SU-DHL-6 (cell line): ENCODE results near the gene UBE2Q2.
"Not testable (repeated sequence)": the region's sequence is repeated elsewhere in the genome, so short reads cannot be mapped to it uniquely, and the experiment has no call there.

Experiments
- H2AFZ ChIP-seq: fragments of 200-600 bp; sonication (generic); 2 replicates; pipeline ENCODE4 v1.6.1; 2014; ENCODE audit warnings: low read depth, mild to moderate bottlenecking, moderate library complexity, mixed read lengths, antibody characterized with exemption, low read length; ENCODE audit not compliant: severe bottlenecking
- H3F3A ChIP-seq: fragments of 200-600 bp; shearing (Covaris generic); 2 replicates; pipeline ENCODE4 v1.6.0; 2016; ENCODE audit warnings: antibody characterized with exemption, mild to moderate bottlenecking; ENCODE audit not compliant: insufficient read depth
- H3K27ac ChIP-seq: fragments of 200-600 bp; sonication (generic); 2 replicates; pipeline ENCODE4 v1.5.1; 2016; ENCODE audit warnings: low read depth, mild to moderate bottlenecking, low read length, moderate library complexity, mixed read lengths
- H3K27me3 ChIP-seq: fragments of 200-600 bp; sonication (generic), shearing (Covaris generic); 2 replicates; pipeline ENCODE4 v1.6.0; 2014; ENCODE audit warnings: mild to moderate bottlenecking, low read length
- H3K36me3 ChIP-seq: fragments of 200-600 bp; sonication (generic); 2 replicates; pipeline ENCODE4 v1.6.1; 2014; ENCODE audit warnings: mild to moderate bottlenecking, low read length, mixed read lengths
- H3K4me2 ChIP-seq: fragments of 300-600, 200-600 bp; shearing (Covaris generic), sonication (generic); 2 replicates; pipeline ENCODE4 v1.6.0; 2014; ENCODE audit warnings: low read length, low read depth, mild to moderate bottlenecking; ENCODE audit not compliant: poor library complexity, severe bottlenecking
- H3K4me3 ChIP-seq: fragments of 200-600 bp; sonication (generic); 2 replicates; pipeline ENCODE4 v1.5.1; 2014; ENCODE audit warnings: antibody characterized with exemption, low read length, mild to moderate bottlenecking, mixed read lengths; ENCODE audit not compliant: insufficient read depth, poor library complexity, severe bottlenecking
- H3K79me2 ChIP-seq: fragments of 200-600 bp; sonication (generic); 2 replicates; pipeline ENCODE4 v1.6.1; 2014; ENCODE audit warnings: mild to moderate bottlenecking, low read length, moderate library complexity; ENCODE audit not compliant: insufficient read depth
- H3K9ac ChIP-seq: fragments of 200-600 bp; sonication (generic); 2 replicates; pipeline ENCODE4 v1.7.0; 2014; ENCODE audit warnings: mild to moderate bottlenecking, low read length
- H3K9me2 ChIP-seq: fragments of 200-600 bp; sonication (generic); replicated peaks from 2 replicates; pipeline ENCODE4 v1.6.1; 2014; ENCODE audit warnings: low read length; ENCODE audit not compliant: insufficient read depth
- H3K9me3 ChIP-seq: fragments of 200-600 bp; sonication (generic); 2 replicates; pipeline ENCODE4 v1.6.1; 2014; ENCODE audit warnings: low read length, mixed read lengths; ENCODE audit not compliant: insufficient read depth
- H4K20me1 ChIP-seq: fragments of 200-600 bp; sonication (generic); 2 replicates; pipeline ENCODE4 v1.6.1; 2014; ENCODE audit warnings: low read depth, mild to moderate bottlenecking, antibody characterized with exemption, low read length, moderate library complexity, mixed read lengths
- CTCF ChIP-seq: fragments of 200-600 bp; sonication (generic); IDR thresholded peaks from one replicate; pipeline ENCODE4 v1.5.1; 2017; ENCODE audit warnings: antibody characterized with exemption, mild to moderate bottlenecking, low read length, moderate library complexity; ENCODE audit not compliant: insufficient read depth, poor library complexity, severe bottlenecking
- EZH2phosphoT487 ChIP-seq: fragments of 200-600 bp; sonication (generic), shearing (Covaris generic); conservative IDR thresholded peaks from 2 replicates; pipeline ENCODE4 v1.6.1; 2018; ENCODE audit warnings: mild to moderate bottlenecking, antibody characterized with exemption, low read length, moderate library complexity, mixed read lengths

UBE2Q2 gene

DNA sequence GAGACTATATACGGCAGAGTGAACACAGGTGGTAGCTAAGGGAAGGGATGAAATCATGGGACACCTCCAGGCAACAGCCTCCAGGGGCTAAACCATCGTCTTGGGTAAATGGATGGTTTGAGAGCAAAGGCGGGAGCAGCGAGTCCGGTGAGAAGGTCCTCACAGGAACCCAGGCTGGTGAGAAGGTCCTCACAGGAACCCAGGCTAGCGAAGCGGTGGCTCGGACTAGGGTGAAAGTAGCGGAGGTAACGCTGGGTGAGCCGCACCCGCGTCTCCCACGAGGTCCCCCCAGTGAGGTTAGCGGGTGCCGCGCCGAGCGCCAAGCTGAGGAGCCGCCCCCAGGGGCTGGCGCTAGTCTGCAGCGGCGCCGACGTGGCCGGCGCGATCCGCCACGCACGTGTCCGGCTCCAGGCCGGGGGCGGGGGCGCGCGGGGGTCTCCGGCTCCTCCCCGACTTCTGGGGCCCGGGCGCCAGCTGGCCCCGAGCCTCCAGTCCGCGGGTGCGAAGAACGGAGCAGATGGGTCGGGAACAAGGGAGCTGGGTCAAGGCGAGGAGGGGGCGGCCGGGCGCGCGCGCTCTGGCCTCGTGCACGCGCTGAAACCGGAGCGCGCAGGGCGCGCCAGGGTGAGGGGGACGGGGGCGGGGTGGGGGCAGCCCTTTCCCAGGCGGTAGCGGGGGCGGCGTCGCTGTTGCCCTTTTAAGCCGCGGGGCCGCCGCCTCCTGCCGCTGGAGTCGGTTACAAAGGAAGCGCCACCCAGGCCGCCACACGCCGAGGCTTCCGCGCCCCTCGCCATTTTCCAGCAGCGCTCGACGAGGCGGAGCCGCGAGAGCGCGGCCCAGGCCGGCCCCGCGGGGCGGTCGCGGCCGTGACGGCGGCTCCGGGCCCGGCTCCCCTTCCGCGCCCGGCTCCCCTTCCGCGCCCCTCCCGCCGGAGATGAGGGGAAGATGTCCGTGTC, at the start of gene UBE2Q2:
TSS of gene UBE2Q2 (plus strand) at position 726 of the 956 bp plus-strand sequence. CDS start at position 946, 220 bp downstream.
- peak within 1 kb of the TSS; percentile 89 for H3K4me3 ChIP-seq
- peak within 1 kb of the TSS; percentile 93 for H3K4me2 ChIP-seq
- H3K36me3 ChIP-seq: no peaks in the 10 kb centered on the region
- H3K79me2 ChIP-seq: peaks cover 27% of the 10 kb centered on the region
- H3K9ac ChIP-seq: peak within 1 kb of the TSS; percentile 94
- peaks cover 16% of the 10 kb centered on the region; the same call in 1 of the 2 replicates for H3F3A ChIP-seq
- H3K9me2 ChIP-seq: no peaks in the 10 kb centered on the region
- peak within 1 kb of the TSS; percentile 56 for H3K27ac ChIP-seq
- no peaks in the 10 kb centered on the region for H3K27me3 ChIP-seq
- no peak for TF ChIP-seq EZH2phosphoT487
- no peak for TF ChIP-seq CTCF
- H3K9me3 ChIP-seq: no peaks in the 10 kb centered on the region
- peak within 1 kb of the TSS; percentile 87 for H2AFZ ChIP-seq
- peaks cover 15% of the 10 kb centered on the region; the same call in 1 of the 2 replicates for H4K20me1 ChIP-seq

DNA sequence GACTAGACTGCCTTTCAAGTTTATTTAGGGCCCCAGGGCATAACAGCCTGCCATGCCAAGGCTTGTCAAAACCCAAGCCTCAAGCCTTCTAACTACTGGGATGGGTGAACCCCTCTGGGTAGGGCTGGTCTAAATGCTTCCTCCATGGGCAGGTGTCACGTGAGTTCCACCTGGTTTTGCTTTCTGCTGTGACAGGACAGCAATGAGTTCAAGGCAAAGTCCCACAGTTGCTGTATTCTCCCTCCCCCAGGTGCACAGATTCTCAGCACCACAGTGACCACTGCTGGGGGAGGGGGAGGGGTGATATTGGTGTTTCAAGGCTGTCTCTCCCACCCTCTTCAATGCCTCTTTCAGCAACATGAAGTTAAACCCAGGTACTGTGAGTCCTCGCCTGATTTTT, 46.9 kb upstream of the UBE2Q2 start:
- Histone ChIP-seq H4K20me1 (no peaks in the 10 kb centered on the region), H3K79me2 (no peaks in the 10 kb centered on the region), H3K36me3 (no peaks in the 10 kb centered on the region), H3F3A (no peaks in the 10 kb centered on the region), H2AFZ (no peak overlapping the region), H3K4me2 (no peak overlapping the region), H3K9ac (no peak overlapping the region), H3K9me2 (no peaks in the 10 kb centered on the region), H3K27me3 (no peaks in the 10 kb centered on the region), H3K4me3 (no peak overlapping the region), H3K9me3 (no peaks in the 10 kb centered on the region), H3K27ac (no peak overlapping the region)
- no peak for TF ChIP-seq EZH2phosphoT487
- TF ChIP-seq CTCF: no peak

- not testable (repeated sequence) for H3K4me3 ChIP-seq, H3K4me2 ChIP-seq, H3K27ac ChIP-seq, H2AFZ ChIP-seq, H3F3A ChIP-seq, H3K9me2 ChIP-seq, H3K9ac ChIP-seq, H4K20me1 ChIP-seq, H3K27me3 ChIP-seq, H3K9me3 ChIP-seq, H3K79me2 ChIP-seq, H3K36me3 ChIP-seq
Measured at GRCh38 chr15:75797146-75797545, 46.1 kb upstream of the UBE2Q2 start.

- no peak overlapping the region for H3K4me3 ChIP-seq
- no peaks in the 10 kb centered on the region for H3F3A ChIP-seq
- H3K9ac ChIP-seq: no peak overlapping the region
- no peak overlapping the region for H3K27ac ChIP-seq
- no peaks in the 10 kb centered on the region for H3K9me2 ChIP-seq
- no peak overlapping the region for H3K4me2 ChIP-seq
- H3K79me2 ChIP-seq: no peaks in the 10 kb centered on the region
- no peaks in the 10 kb centered on the region for H3K27me3 ChIP-seq
- no peaks in the 10 kb centered on the region for H4K20me1 ChIP-seq
- no peaks in the 10 kb centered on the region for H3K9me3 ChIP-seq
- no peaks in the 10 kb centered on the region for H3K36me3 ChIP-seq
- H2AFZ ChIP-seq: no peak overlapping the region
- TF ChIP-seq EZH2phosphoT487 (no peak), CTCF (no peak)
Measured at GRCh38 chr15:75799190-75799589, 44.1 kb upstream of the UBE2Q2 start.

DNA sequence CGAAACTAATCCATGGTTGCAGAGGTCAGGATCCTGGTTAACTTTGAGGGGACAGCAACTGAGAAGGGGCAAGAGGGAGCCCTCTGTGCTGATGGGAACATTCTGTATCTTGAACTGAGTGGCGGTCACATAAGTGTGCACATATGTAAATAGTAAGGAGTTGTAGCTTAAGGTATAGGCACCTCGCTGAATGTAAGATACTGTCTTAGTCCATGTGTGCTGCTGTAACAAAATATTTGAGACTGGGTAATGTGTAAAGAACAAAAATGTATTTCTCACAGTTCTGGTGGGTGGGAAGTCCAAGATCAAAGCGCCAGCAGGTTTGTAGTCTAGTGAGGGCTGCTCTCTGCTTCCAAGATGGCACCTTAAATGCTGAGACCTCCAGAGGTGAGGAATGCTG, 42.8 kb upstream of the UBE2Q2 start:
- not testable (repeated sequence) for H3K4me3 ChIP-seq, H3K27me3 ChIP-seq, H3K27ac ChIP-seq, H3K79me2 ChIP-seq, H3K9me2 ChIP-seq, H3K4me2 ChIP-seq, H3K9ac ChIP-seq, H2AFZ ChIP-seq, H4K20me1 ChIP-seq, H3F3A ChIP-seq, H3K9me3 ChIP-seq, H3K36me3 ChIP-seq
